T-helper 17 cell (primary cell): ENCODE data around the gene ARHGAP20. TPM values are rescaled to one million over a fixed set of nuclear protein-coding genes. Genes with fewer than 3 reads are reported as not detected.
"Not testable (repeated sequence)": the region's sequence is repeated elsewhere in the genome, so short reads cannot be mapped to it uniquely, and the experiment has no call there.

Source experiments
- ATAC-seq: fragments of 150-1000 bp; cut with Tn5 transposase; 2 replicates; pipeline ENCODE4 v1.10.0; 2021; ENCODE audit warnings: mild to moderate bottlenecking, moderate library complexity
- DNase-seq, 3 donors: peaks; one replicate each; pipeline versions ENCODE4 v3.0.0 to v3.0.0-alpha.2; 2020 to 2021
- H3K9me3 ChIP-seq: one replicate; pipeline ENCODE4 v1.7.0; 2013; ENCODE audit warnings: low read length, mild to moderate bottlenecking; ENCODE audit not compliant: control insufficient read depth, poor library complexity, severe bottlenecking
- H3K27ac Mint-ChIP-seq: one replicate; pipeline ENCODE4 v1.8.0; 2022; ENCODE audit warnings: mild to moderate bottlenecking, moderate library complexity, mixed read lengths
- H3K27me3 Mint-ChIP-seq: one replicate; pipeline ENCODE4 v1.8.0; 2022; ENCODE audit warnings: mixed read lengths
- H3K36me3 Mint-ChIP-seq: one replicate; pipeline ENCODE4 v1.8.0; 2022; ENCODE audit warnings: low read depth, mixed read lengths
- H3K4me1 Mint-ChIP-seq: one replicate; pipeline ENCODE4 v1.8.0; 2022; ENCODE audit warnings: mild to moderate bottlenecking, mixed read lengths
- H3K4me3 Mint-ChIP-seq: one replicate; pipeline ENCODE4 v1.8.0; 2022; ENCODE audit warnings: mild to moderate bottlenecking, moderate library complexity, mixed read lengths
- total RNA-seq, 4 donors: library from RNA in 2 of 4; stranded (reverse) in 2 of 4; gene quantifications; one replicate each; pipeline ENCODE4 v1.2.3 and lab custom pipeline; 2022 to 2026

ARHGAP20 gene
- total RNA-seq, 2 donors from 2014 or later, result 0.07 TPM; not detected in 1

- no peak overlapping the region for H3K4me3 Mint-ChIP-seq
- DNase-seq (no peak), ATAC-seq (no peak)
- H3K36me3 Mint-ChIP-seq, result no peaks in the 10 kb centered on the region
- no peaks in the 10 kb centered on the region for H3K9me3 ChIP-seq
- no peak overlapping the region for H3K27ac Mint-ChIP-seq
- no peaks in the 10 kb centered on the region for H3K27me3 Mint-ChIP-seq
- H3K4me1 Mint-ChIP-seq, result no peaks in the 10 kb centered on the region
Measured at GRCh38 chr11:110621826-110622225, 90.4 kb downstream of the ARHGAP20 start.

GRCh38 chr11:110619366-110619765 is 92.9 kb downstream of the ARHGAP20 start:
- H3K4me1 Mint-ChIP-seq, DNase-seq, H3K9me3 ChIP-seq, H3K27ac Mint-ChIP-seq, ATAC-seq, H3K36me3 Mint-ChIP-seq, H3K4me3 Mint-ChIP-seq, H3K27me3 Mint-ChIP-seq: not testable (repeated sequence)

- ATAC-seq (no peak), DNase-seq (no peak)
- H3K4me3 Mint-ChIP-seq, result no peak overlapping the region
- H3K27me3 Mint-ChIP-seq, result peaks cover 5% of the 10 kb centered on the region
- H3K4me1 Mint-ChIP-seq, result no peaks in the 10 kb centered on the region
- no peaks in the 10 kb centered on the region for H3K9me3 ChIP-seq
- no peaks in the 10 kb centered on the region for H3K36me3 Mint-ChIP-seq
- H3K27ac Mint-ChIP-seq, result no peak overlapping the region
Measured at GRCh38 chr11:110614031-110614430, 98.2 kb downstream of the ARHGAP20 start.

- no peak overlapping the region for H3K4me3 Mint-ChIP-seq
- no peaks in the 10 kb centered on the region for H3K36me3 Mint-ChIP-seq
- DNase-seq (no peak), ATAC-seq (no peak)
- H3K9me3 ChIP-seq, result no peaks in the 10 kb centered on the region
- peaks cover 5% of the 10 kb centered on the region for H3K27me3 Mint-ChIP-seq
- H3K27ac Mint-ChIP-seq, result no peak overlapping the region
- no peaks in the 10 kb centered on the region for H3K4me1 Mint-ChIP-seq
Measured at GRCh38 chr11:110613197-110613918, 98.9 kb downstream of the ARHGAP20 start.

- peaks cover 16% of the 10 kb centered on the region for H3K27me3 Mint-ChIP-seq
- ATAC-seq, result no peak
- no peaks in the 10 kb centered on the region for H3K9me3 ChIP-seq
- peaks cover 4% of the 10 kb centered on the region for H3K4me1 Mint-ChIP-seq
- H3K4me3 Mint-ChIP-seq, result no peak overlapping the region
- no peak overlapping the region for H3K27ac Mint-ChIP-seq
- DNase-seq, result no peak
- no peaks in the 10 kb centered on the region for H3K36me3 Mint-ChIP-seq
Measured at GRCh38 chr11:110606415-110606814, 105.8 kb downstream of the ARHGAP20 start.

GRCh38 chr11:110601936-110602335 is 110.3 kb downstream of the ARHGAP20 start:
- peaks cover 4% of the 10 kb centered on the region for H3K4me1 Mint-ChIP-seq
- H3K27ac Mint-ChIP-seq, result no peak overlapping the region
- H3K4me3 Mint-ChIP-seq, result no peak overlapping the region
- peaks cover 11% of the 10 kb centered on the region for H3K27me3 Mint-ChIP-seq
- ATAC-seq, result no peak
- no peaks in the 10 kb centered on the region for H3K36me3 Mint-ChIP-seq
- no peak for DNase-seq
- no peaks in the 10 kb centered on the region for H3K9me3 ChIP-seq

GRCh38 chr11:110600322-110600721 is 111.9 kb downstream of the ARHGAP20 start:
- Mint-ChIP-seq H3K36me3 (no peaks in the 10 kb centered on the region), H3K4me3 (no peak overlapping the region)

GRCh38 chr11:110599207-110599606 is 113.0 kb downstream of the ARHGAP20 start:
- H3K4me1 Mint-ChIP-seq, result no peaks in the 10 kb centered on the region
- H3K27ac Mint-ChIP-seq, result no peak overlapping the region
- no peak overlapping the region for H3K4me3 Mint-ChIP-seq
- H3K36me3 Mint-ChIP-seq, result no peaks in the 10 kb centered on the region
- no peaks in the 10 kb centered on the region for H3K9me3 ChIP-seq
- no peaks in the 10 kb centered on the region for H3K27me3 Mint-ChIP-seq
- ATAC-seq, result no peak
- no peak for DNase-seq

More at GRCh38 chr11:110600322-110600721, 111.9 kb downstream of the ARHGAP20 start:
- ATAC-seq, result no peak
- no peak overlapping the region for H3K27ac Mint-ChIP-seq
- H3K9me3 ChIP-seq, result no peaks in the 10 kb centered on the region
- DNase-seq, result no peak
- H3K4me1 Mint-ChIP-seq, result no peaks in the 10 kb centered on the region
- no peaks in the 10 kb centered on the region for H3K27me3 Mint-ChIP-seq

- H3K9me3 ChIP-seq, result no peaks in the 10 kb centered on the region
- Mint-ChIP-seq H3K4me3 (no peak overlapping the region), H3K4me1 (no peaks in the 10 kb centered on the region), H3K27ac (no peak overlapping the region), H3K36me3 (no peaks in the 10 kb centered on the region), H3K27me3 (no peaks in the 10 kb centered on the region)
- DNase-seq (no peak), ATAC-seq (no peak)
Measured at GRCh38 chr11:110598725-110599124, 113.5 kb downstream of the ARHGAP20 start.

GRCh38 chr11:110587972-110588371 is 124.3 kb downstream of the ARHGAP20 start:
- Mint-ChIP-seq H3K4me3 (no peak overlapping the region), H3K4me1 (no peaks in the 10 kb centered on the region), H3K36me3 (no peaks in the 10 kb centered on the region), H3K27ac (no peak overlapping the region), H3K27me3 (peaks cover 16% of the 10 kb centered on the region)
- ATAC-seq (no peak), DNase-seq (no peak)
- no peaks in the 10 kb centered on the region for H3K9me3 ChIP-seq

- Mint-ChIP-seq H3K36me3 (no peaks in the 10 kb centered on the region), H3K27ac (no peak overlapping the region), H3K27me3 (peaks cover 10% of the 10 kb centered on the region), H3K4me1 (no peaks in the 10 kb centered on the region), H3K4me3 (no peak overlapping the region)
- ATAC-seq, result no peak
- no peak for DNase-seq
- no peaks in the 10 kb centered on the region for H3K9me3 ChIP-seq
Measured at GRCh38 chr11:110587129-110587528, 125.1 kb downstream of the ARHGAP20 start.

- Mint-ChIP-seq H3K4me3 (no peak overlapping the region), H3K27ac (no peak overlapping the region), H3K4me1 (no peaks in the 10 kb centered on the region), H3K27me3 (peaks cover 12% of the 10 kb centered on the region), H3K36me3 (no peaks in the 10 kb centered on the region)
- H3K9me3 ChIP-seq, result no peaks in the 10 kb centered on the region
- ATAC-seq, result no peak
- DNase-seq, result no peak
Measured at GRCh38 chr11:110584150-110584549, 128.1 kb downstream of the ARHGAP20 start.

GRCh38 chr11:110582728-110583432 is 129.4 kb downstream of the ARHGAP20 start:
- Mint-ChIP-seq H3K27me3 (peaks cover 12% of the 10 kb centered on the region), H3K27ac (no peak overlapping the region), H3K4me1 (no peaks in the 10 kb centered on the region), H3K4me3 (no peak overlapping the region), H3K36me3 (no peaks in the 10 kb centered on the region)
- no peak for DNase-seq
- no peak for ATAC-seq
- no peaks in the 10 kb centered on the region for H3K9me3 ChIP-seq

- Mint-ChIP-seq H3K36me3 (no peaks in the 10 kb centered on the region), H3K27me3 (peaks cover 12% of the 10 kb centered on the region), H3K4me3 (no peak overlapping the region), H3K4me1 (no peaks in the 10 kb centered on the region), H3K27ac (no peak overlapping the region)
- no peaks in the 10 kb centered on the region for H3K9me3 ChIP-seq
- no peak for DNase-seq
- no peak for ATAC-seq
Measured at GRCh38 chr11:110580571-110580970, 131.7 kb downstream of the ARHGAP20 start.
